ENCODE data around the gene SLC6A12. TPM values are rescaled to one million over a fixed set of nuclear protein-coding genes. Genes with fewer than 3 reads are reported as not detected.

The SLC6A12 gene
- total and polyA plus RNA-seq, 11 donors: 0.11 to 3.8 (median 0.86) TPM; not detected in 1

GRCh38 chr12:205026-205425, 8.9 kb downstream of the SLC6A12 start:
- intact Hi-C loops (cut with DNase I): no loop called here
- WGBS, 4 donors: 83 to 95% (median 91%) methylated on average over 4 of the region's 4 CpGs
- DNase-seq (no peak), ATAC-seq (no peak)
- TF ChIP-seq CTCF (IDR thresholded peaks at IDR 0.05) (no peak), POLR2A (IDR thresholded peaks at IDR 0.05) (no peak)
- no peak overlapping the region for H3K4me3 ChIP-seq
- peaks cover 0 to 12% (median 6%) of the 10 kb centered on the region in 12 donors for H3K4me1 ChIP-seq
- H3K36me3 ChIP-seq: no peaks in the 10 kb centered on the region
- no peak overlapping the region for H3K27ac ChIP-seq
- peaks cover 0 to 25% (median 0%) of the 10 kb centered on the region in 9 donors for H3K27me3 ChIP-seq
- H3K9me3 ChIP-seq: no peaks in the 10 kb centered on the region

- Histone ChIP-seq H3K9me3 (no peaks in the 10 kb centered on the region), H3K36me3 (no peaks in the 10 kb centered on the region), H3K4me1 (peaks cover 0 to 12% (median 6%) of the 10 kb centered on the region in 12 donors), H3K4me3 (peak overlapping the region in 4 of 12 donors; percentile 47 to 68 (median 60)), H3K27ac (no peak overlapping the region), H3K27me3 (peaks cover 0 to 25% (median 0%) of the 10 kb centered on the region in 9 donors)
- WGBS, 4 donors: 86 to 92% (median 90%) methylated on average over 11 of the region's 11 CpGs
- no peak for TF ChIP-seq POLR2A (IDR thresholded peaks at IDR 0.05)
- no peak for TF ChIP-seq CTCF (IDR thresholded peaks at IDR 0.05)
- ATAC-seq: no peak
- peak in 1 of 5 donors; percentile 46 for DNase-seq
- intact Hi-C loops (cut with DNase I): no loop called here
Measured at GRCh38 chr12:204261-204678, 9.7 kb downstream of the SLC6A12 start.

- 1 to 46% (median 15%) methylated on average over 19 to 84 of the region's 84 CpGs for WGBS, 4 donors
- peak in 2 of 5 donors; percentile 45 to 68 for DNase-seq
- ATAC-seq: peak in 3 of 4 donors; percentile 56 to 77 (median 59)
Measured at GRCh38 chr12:203462-204260, 10.3 kb downstream of the SLC6A12 start.

More at GRCh38 chr12:203462-204260, 10.3 kb downstream of the SLC6A12 start:
- H3K27ac ChIP-seq: no peak overlapping the region
- TF ChIP-seq CTCF (IDR thresholded peaks at IDR 0.05): peak in 4 of 12 donors; percentile 16 to 31 (median 27)
- no peak for TF ChIP-seq POLR2A (IDR thresholded peaks at IDR 0.05)
- intact Hi-C loops (cut with DNase I): no loop called here
- H3K4me3 ChIP-seq: peak overlapping the region; percentile 29 to 68 (median 50)
- peaks cover 0 to 12% (median 6%) of the 10 kb centered on the region in 12 donors for H3K4me1 ChIP-seq
- H3K36me3 ChIP-seq: no peaks in the 10 kb centered on the region
- no peaks in the 10 kb centered on the region for H3K9me3 ChIP-seq
- H3K27me3 ChIP-seq: peaks cover 0 to 25% (median 0%) of the 10 kb centered on the region in 9 donors

Measured in heart left ventricle (tissue), 16 donors.